BE2C (cell line): ENCODE data around the gene FERMT2.

ENCODE experiments used
- DNase-seq: peaks from one replicate; pipeline ENCODE4 v3.0.0-alpha.2; 2020
- H3K27me3 ChIP-seq: fragments of 250-450 bp; sonication (Bioruptor Pico); 2 replicates; pipeline ENCODE4 v1.5.1; 2020; ENCODE audit warnings: mild to moderate bottlenecking
- H3K36me3 ChIP-seq: fragments of 250-450 bp; sonication (Bioruptor Pico); 2 replicates; pipeline ENCODE4 v1.5.1; 2020; ENCODE audit warnings: mild to moderate bottlenecking
- H3K4me1 ChIP-seq: fragments of 250-450 bp; sonication (Bioruptor Pico); 2 replicates; pipeline ENCODE4 v1.5.1; 2020
- H3K4me3 ChIP-seq: 2 replicates; pipeline ENCODE4 v1.5.1; 2011; ENCODE audit warnings: low read depth, low read length
- H3K9me3 ChIP-seq: fragments of 250-450 bp; sonication (Bioruptor Pico); 2 replicates; pipeline ENCODE4 v1.5.1; 2020
- TF ChIP-seq, protein P1 (sequence below): IDR thresholded peaks from 2 replicates; pipeline ENCODE4 v1.5.1; 2012; ENCODE audit warnings: mild to moderate bottlenecking, low read depth, low read length

The FERMT2 gene

DNA sequence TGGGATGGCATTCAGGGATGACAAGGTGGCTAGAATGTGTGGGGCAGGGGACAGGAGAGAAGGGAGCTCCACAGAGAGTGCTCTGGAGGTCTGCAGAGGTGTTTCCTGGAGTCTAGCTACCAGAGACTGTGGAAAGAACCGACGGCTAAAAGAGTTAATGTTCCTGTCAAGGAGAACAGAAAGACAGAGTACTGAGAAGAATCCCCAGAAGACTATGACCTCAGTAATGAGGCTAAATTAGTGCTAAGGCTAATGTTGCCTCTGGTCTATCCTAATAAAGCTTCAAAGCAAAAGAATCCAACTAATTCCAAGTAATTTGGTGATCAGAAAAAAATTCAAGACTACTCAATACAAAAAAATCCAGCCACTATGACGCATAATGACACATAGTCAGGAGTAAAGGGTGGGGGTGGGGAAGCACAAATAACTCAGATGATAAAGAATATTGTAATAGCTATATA is 44.7 kb downstream of the FERMT2 start:
- TF ChIP-seq, protein P1, sequence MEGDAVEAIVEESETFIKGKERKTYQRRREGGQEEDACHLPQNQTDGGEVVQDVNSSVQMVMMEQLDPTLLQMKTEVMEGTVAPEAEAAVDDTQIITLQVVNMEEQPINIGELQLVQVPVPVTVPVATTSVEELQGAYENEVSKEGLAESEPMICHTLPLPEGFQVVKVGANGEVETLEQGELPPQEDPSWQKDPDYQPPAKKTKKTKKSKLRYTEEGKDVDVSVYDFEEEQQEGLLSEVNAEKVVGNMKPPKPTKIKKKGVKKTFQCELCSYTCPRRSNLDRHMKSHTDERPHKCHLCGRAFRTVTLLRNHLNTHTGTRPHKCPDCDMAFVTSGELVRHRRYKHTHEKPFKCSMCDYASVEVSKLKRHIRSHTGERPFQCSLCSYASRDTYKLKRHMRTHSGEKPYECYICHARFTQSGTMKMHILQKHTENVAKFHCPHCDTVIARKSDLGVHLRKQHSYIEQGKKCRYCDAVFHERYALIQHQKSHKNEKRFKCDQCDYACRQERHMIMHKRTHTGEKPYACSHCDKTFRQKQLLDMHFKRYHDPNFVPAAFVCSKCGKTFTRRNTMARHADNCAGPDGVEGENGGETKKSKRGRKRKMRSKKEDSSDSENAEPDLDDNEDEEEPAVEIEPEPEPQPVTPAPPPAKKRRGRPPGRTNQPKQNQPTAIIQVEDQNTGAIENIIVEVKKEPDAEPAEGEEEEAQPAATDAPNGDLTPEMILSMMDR: no peak
- no peaks in the 10 kb centered on the region for H3K9me3 ChIP-seq
- no peaks in the 10 kb centered on the region for H3K27me3 ChIP-seq
- peaks cover 8% of the 10 kb centered on the region for H3K4me1 ChIP-seq
- DNase-seq: no peak
- H3K36me3 ChIP-seq: peaks cover 37% of the 10 kb centered on the region
- no peak overlapping the region for H3K4me3 ChIP-seq

DNA sequence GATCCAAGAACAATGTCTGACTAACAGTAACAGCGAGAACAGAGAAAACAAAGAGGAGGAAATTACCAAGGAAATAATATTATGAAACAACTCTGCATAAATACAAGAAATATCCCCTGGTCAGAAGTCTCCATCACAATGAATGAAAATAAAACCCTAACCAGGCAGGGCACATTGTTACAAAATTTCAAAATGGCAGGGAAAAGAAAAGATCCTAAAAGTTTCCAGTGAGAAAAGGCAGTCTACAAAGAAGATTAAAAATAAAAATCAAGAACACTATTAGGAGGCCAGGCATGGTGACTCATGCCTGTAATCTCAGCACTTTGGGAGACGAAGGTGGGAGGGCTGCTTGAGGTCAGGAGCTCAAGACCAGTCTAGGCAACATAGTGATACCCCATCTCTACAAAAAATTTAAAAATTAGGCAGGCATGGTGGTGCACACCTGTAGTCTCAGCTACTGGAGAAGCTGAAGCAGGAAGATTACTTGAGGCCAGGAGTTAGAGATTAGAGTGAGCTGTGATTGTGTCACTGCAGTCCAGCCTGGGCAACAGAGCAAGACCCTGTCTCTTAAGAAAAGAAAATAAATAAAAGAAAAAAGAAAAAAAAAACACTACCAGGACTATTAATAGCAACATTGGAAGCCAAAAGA is 47.8 kb downstream of the FERMT2 start:
- H3K36me3 ChIP-seq: peaks cover 26% of the 10 kb centered on the region
- no peaks in the 10 kb centered on the region for H3K9me3 ChIP-seq
- no peak overlapping the region for H3K4me3 ChIP-seq
- DNase-seq: no peak
- TF ChIP-seq, protein P1: no peak
- H3K27me3 ChIP-seq: no peaks in the 10 kb centered on the region
- H3K4me1 ChIP-seq: peaks cover 3% of the 10 kb centered on the region

DNA sequence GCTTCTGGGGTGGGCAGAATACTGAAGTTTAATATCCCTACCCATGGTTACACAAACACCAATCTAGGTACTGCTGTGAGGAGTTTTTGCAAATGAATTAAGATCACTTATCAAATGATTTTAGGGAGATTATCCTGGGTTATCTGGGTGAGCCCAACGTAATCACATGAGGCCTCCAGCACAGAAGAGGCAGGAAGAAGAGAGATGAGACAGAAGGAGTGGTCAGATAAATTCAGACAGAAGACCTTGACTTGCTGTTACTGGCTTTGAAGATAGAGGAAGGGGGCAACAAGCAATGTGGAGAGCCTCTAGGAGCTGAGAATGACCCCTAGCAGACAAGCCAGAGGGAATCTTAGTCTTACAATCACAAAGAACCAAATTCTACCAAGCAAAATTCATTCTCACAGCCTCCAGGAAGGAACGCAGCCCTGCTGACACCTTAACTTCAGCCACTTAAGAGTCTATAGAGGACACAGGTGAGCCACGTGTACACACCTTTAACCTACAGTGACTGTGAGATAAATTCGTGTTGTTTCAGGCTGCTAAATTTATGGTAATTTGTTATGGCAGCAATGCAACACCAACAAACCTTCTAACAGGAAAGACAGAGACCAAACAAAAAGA is 49.4 kb downstream of the FERMT2 start:
- Histone ChIP-seq H3K27me3 (no peaks in the 10 kb centered on the region), H3K4me3 (no peak overlapping the region), H3K9me3 (no peaks in the 10 kb centered on the region), H3K36me3 (peaks cover 23% of the 10 kb centered on the region), H3K4me1 (peaks cover 6% of the 10 kb centered on the region)
- no peak for DNase-seq
- TF ChIP-seq, protein P1: no peak

DNA sequence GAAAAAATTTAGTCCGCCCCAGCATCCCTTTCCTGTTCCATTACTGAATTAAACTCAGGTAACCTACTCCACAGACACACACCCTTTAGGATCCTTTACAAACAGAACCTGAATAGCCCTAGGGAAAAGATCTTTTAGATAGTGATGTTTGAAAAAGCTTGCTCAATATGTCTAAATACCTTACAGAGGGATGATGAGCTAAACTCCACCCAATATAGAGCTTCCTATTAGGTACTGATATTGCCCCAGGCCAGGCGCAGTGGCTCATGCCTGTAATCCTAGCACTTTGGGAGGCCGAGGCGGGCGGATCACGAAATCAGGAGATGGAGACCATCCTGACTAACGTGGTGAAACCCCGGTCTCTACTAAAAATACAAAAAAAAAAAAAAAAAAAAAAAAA is 50.1 kb downstream of the FERMT2 start:
- TF ChIP-seq, protein P1: no peak
- H3K36me3 ChIP-seq: peaks cover 23% of the 10 kb centered on the region
- H3K4me3 ChIP-seq: no peak overlapping the region
- H3K9me3 ChIP-seq: no peaks in the 10 kb centered on the region
- no peak for DNase-seq
- H3K4me1 ChIP-seq: peaks cover 8% of the 10 kb centered on the region
- H3K27me3 ChIP-seq: no peaks in the 10 kb centered on the region

DNA sequence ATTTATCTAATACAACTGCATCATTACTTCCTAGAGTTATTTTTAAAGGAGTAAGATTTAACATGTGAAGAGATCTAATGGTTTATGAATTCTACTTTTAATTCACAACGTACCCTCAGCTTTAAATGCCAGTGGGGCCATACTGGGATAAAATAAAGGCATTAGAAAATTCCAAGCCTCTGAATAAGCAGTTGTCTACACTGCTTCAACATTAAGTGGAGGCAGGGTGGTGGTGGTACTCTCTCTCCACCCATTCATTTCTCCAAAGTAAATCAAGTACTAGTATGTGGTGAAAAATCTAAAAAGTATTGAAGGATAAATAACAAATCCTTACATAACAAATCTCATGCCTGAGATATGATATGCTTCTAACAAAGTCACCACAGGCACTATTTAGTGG is 52.4 kb downstream of the FERMT2 start:
- H3K4me1 ChIP-seq: peaks cover 11% of the 10 kb centered on the region
- peaks cover 20% of the 10 kb centered on the region for H3K36me3 ChIP-seq
- H3K27me3 ChIP-seq: no peaks in the 10 kb centered on the region
- H3K9me3 ChIP-seq: no peaks in the 10 kb centered on the region
- no peak for DNase-seq
- no peak overlapping the region for H3K4me3 ChIP-seq
- TF ChIP-seq, protein P1: no peak

DNA sequence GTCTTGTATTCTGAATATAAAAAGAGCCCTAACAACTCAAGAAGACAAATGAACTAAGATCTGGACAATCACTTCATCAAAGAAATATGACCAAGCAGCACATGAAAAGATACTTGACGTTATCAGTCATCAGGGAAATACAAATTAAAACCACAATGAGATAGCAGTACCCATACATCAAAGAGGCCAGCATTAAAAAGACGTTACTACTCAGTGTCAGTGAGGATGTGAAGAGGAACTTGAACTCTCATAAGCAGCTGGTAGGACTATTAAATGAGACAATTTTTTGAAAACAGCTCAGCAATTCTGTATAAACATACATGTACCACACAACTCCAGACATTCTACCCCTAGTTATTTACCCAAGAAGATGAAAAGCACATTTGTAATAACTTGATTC is 55.9 kb downstream of the FERMT2 start:
- H3K9me3 ChIP-seq: no peaks in the 10 kb centered on the region
- TF ChIP-seq, protein P1: no peak
- peaks cover 13% of the 10 kb centered on the region for H3K4me1 ChIP-seq
- peaks cover 30% of the 10 kb centered on the region for H3K36me3 ChIP-seq
- no peaks in the 10 kb centered on the region for H3K27me3 ChIP-seq
- H3K4me3 ChIP-seq: no peak overlapping the region
- no peak for DNase-seq
